Measurements from ENCODE around the gene NADSYN1.

The NADSYN1 gene

DNA sequence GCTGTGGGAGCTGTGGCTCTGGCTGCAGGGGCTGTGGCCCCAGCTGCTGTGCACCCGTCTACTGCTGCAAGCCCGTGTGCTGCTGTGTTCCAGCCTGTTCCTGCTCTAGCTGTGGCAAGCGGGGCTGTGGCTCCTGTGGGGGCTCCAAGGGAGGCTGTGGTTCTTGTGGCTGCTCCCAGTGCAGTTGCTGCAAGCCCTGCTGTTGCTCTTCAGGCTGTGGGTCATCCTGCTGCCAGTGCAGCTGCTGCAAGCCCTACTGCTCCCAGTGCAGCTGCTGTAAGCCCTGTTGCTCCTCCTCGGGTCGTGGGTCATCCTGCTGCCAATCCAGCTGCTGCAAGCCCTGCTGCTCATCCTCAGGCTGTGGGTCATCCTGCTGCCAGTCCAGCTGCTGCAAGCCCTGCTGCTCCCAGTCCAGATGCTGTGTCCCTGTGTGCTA lies 95.7 kb downstream of the NADSYN1 start:
- ChIA-PET CTCF (interaction anchor here (1.0 kb wide), 1 partner anchor 31 kb away, joined by 3 read pairs; no protein-coding TSS in a partner anchor), POLR2A (no interaction called here)
- no peak overlapping the region for H3K4me3 ChIP-seq (ENCODE audit: low read depth, low read length)
- no peak for DNase-seq (ENCODE audit: low read depth, low spot score)
- TF ChIP-seq, protein P1, sequence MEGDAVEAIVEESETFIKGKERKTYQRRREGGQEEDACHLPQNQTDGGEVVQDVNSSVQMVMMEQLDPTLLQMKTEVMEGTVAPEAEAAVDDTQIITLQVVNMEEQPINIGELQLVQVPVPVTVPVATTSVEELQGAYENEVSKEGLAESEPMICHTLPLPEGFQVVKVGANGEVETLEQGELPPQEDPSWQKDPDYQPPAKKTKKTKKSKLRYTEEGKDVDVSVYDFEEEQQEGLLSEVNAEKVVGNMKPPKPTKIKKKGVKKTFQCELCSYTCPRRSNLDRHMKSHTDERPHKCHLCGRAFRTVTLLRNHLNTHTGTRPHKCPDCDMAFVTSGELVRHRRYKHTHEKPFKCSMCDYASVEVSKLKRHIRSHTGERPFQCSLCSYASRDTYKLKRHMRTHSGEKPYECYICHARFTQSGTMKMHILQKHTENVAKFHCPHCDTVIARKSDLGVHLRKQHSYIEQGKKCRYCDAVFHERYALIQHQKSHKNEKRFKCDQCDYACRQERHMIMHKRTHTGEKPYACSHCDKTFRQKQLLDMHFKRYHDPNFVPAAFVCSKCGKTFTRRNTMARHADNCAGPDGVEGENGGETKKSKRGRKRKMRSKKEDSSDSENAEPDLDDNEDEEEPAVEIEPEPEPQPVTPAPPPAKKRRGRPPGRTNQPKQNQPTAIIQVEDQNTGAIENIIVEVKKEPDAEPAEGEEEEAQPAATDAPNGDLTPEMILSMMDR (IDR thresholded peaks at IDR 0.05; ENCODE audit: insufficient read depth, low read length, missing control alignments) = no peak
